NCI-H1105 (cell line): Measurements from ENCODE around the gene CEBPE.

ENCODE experiments used
- DNase-seq: peaks from one replicate; lab custom pipeline; 2025; lab: John Stamatoyannopoulos, UW

The CEBPE gene

DNA sequence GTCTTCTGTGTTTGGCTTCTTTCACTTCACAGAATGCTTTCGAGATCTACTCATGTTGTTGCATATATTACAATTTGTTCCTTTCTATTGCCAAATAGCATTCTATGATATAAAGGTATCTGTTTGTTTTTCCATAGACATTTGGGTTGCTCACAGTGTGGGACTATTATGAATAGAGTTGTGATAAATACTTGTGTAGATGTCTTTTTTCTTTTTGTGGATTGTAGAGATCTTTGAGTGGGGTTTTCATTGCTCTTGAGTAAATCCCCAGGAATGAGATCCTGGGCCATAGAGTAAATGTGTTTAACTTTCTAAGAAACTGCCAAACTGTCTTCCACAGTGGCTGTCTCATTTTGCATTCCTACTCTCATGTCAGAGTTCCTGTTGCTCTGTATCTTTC is 24.9 kb upstream of the CEBPE start:
- no peak for DNase-seq

- DNase-seq = no peak
Measured at GRCh38 chr14:23142826-23143225, 23.8 kb upstream of the CEBPE start.

DNA sequence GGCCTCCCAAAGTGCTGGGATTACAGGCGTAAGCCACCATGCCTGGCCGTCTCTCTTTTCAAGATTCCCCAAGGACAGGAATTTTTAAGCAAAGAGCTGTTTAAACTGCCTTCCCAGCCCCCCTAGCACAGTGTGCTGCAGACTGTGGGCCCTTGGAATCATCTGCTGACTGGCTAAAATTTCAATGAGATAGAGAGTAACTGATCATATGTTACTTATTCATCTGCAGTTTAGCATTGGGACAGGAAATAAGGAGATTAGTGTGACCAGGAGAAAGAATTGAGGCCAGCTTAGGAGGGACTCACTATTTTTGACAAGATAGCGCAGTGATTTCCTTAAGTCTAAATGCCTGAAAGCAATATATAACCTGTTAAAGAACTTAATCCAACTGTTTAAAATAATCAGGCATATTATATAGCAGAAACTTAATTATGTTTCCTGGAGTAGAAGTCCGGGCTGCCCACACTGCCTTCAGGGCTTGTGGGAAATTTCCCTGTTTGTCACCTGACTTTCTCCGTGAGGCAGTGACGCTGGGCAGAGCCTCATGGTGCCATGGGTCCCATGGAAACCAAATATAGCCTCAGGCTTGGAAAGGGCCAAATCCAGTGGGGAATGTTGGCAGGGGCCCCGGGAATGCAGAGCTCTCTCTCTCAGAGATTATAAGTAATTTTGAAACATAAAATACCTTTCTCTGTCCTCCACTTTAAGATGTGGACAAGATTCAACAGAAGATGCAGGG is 22.8 kb upstream of the CEBPE start:
- DNase-seq = no peak

GRCh38 chr14:23140371-23140770 is 21.3 kb upstream of the CEBPE start:
- no peak for DNase-seq

DNA sequence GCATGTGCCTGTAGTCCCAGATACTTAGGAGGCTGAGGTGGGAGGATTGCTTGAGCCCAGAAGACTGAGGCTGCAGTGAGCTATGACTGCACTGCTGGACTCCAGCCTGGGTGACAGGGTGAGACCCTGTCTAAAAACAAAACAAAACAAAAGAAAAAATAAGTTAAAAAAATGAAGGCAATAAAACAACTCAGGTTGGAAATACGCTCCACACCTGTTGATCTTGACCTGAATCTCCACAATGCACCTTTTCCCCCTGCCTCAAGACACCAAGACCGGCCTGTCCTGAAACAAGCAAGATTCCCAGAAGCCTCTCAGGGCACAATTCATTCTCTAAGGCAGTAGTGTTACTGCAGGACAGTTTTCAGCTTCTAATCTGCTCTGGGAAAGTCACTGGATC is 20.8 kb upstream of the CEBPE start:
- DNase-seq = no peak

DNA sequence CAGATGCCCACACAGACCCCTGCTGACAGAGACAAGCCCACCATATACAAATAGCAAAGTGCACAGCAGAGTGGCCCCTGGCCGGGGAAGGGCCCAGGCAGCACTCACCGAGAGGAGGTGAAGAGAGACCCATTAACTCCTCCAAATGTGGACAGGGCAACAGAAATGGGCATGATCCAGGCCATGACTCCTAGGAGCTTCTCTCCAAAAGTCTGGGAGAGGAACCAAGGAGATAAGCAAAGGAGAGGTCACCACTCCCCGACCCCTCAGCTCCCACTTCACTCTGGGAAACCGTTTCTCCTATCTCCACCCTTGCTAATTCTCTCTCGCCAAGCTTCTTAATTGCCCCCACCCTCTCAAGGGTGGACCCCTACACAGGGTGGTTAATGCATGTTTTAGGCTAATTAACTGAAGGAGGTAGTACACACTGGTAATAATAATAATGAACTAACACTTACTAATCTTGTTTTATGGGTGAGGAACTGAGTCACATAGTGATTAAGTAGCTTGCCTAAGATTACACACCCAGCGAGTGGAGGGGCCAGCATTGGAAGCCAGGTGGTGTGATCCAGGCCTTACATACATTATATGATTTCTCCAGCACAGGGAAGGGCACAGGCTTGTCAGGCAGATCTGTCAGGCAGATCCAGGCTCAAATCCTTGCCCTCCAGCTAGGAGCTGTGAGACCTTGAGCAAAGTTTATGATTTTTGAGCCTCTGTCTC is 18.9 kb upstream of the CEBPE start:
- DNase-seq = no peak

- DNase-seq = no peak
Measured at GRCh38 chr14:23137192-23137812, 18.2 kb upstream of the CEBPE start.

GRCh38 chr14:23136566-23137133 is 17.6 kb upstream of the CEBPE start:
- no peak for DNase-seq

DNA sequence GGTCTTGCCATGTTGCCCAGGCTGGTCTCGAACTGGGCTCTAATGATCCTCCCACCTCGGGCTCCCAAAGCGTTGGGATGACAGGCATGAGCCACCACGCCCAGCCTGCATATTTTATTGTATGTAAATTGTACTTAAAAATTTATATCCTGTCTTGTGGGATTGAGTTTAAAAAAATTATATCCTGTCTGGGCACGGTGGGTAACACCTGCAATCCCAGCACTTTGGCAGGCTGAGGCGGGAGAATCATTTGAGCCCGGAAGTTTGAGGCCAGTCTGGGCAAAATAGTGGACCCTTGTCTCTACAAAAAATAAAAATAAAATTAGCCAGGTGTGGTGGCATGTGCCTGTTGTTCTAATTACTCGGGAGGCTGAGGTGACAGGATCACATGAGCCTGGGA is 13.9 kb upstream of the CEBPE start:
- DNase-seq = no peak

GRCh38 chr14:23131482-23131881 is 12.4 kb upstream of the CEBPE start:
- DNase-seq = no peak

- no peak for DNase-seq
Measured at GRCh38 chr14:23130871-23131270, 11.8 kb upstream of the CEBPE start.

GRCh38 chr14:23129759-23130316 is 10.8 kb upstream of the CEBPE start:
- DNase-seq = no peak

GRCh38 chr14:23128969-23129758 is 10.1 kb upstream of the CEBPE start:
- DNase-seq = no peak

- no peak for DNase-seq
Measured at GRCh38 chr14:23127861-23128260, 8.8 kb upstream of the CEBPE start.

GRCh38 chr14:23126548-23127278 is 7.7 kb upstream of the CEBPE start:
- no peak for DNase-seq

GRCh38 chr14:23125933-23126524 is 7.0 kb upstream of the CEBPE start:
- no peak for DNase-seq

GRCh38 chr14:23125011-23125410 is 6.0 kb upstream of the CEBPE start:
- DNase-seq = no peak

GRCh38 chr14:23124337-23124954 is 5.4 kb upstream of the CEBPE start:
- DNase-seq = no peak

DNA sequence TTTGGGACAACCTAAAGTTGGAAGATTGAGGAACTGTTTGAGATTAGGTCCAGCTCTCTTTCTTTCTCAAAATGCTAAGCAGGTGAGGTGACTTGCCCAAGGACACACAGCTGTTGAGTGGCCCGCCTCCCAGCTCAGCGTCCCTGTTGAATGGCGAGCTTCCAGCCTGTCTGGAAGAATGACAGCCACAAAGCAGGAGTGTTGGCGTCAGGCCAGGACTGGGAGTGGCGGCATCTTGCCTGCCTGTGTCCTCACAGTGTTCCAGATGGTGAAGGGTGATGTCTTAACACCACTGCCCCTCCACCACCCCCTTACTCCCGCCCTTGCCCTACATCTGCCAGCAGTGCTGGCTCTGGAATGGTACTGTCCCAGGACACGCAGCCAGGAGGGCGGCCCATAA is 4.4 kb upstream of the CEBPE start:
- DNase-seq = no peak

GRCh38 chr14:23122086-23122485 is 3.0 kb upstream of the CEBPE start:
- no peak for DNase-seq
